Central memory CD8-positive, alpha-beta T cell (primary cell): ENCODE measurements around the gene STK16.
A peak's percentile ranks its signal among the peaks of the same experiment; 100 is the strongest.

ENCODE experiments used
- ATAC-seq: fragments of 150-1000 bp; cut with Tn5 transposase; replicated peaks from 2 replicates; pipeline ENCODE4 v1.10.0; 2022; ENCODE audit warnings: mild to moderate bottlenecking, moderate FRiP score, moderate number of reproducible peaks; ENCODE audit not compliant: poor library complexity, severe bottlenecking; ENCODE audit errors: extremely low read depth
- DNase-seq, 2 donors: peaks; one replicate each; pipeline ENCODE4 v3.0.0; 2021; ENCODE audit warnings: low spot score in 2 of 2
- H3K27ac Mint-ChIP-seq: one replicate; pipeline ENCODE4 v1.8.0; 2022; ENCODE audit warnings: low read depth, mild to moderate bottlenecking, moderate library complexity, mixed read lengths
- H3K27me3 Mint-ChIP-seq: one replicate; pipeline ENCODE4 v1.8.0; 2022; ENCODE audit warnings: mixed read lengths
- H3K36me3 Mint-ChIP-seq: one replicate; pipeline ENCODE4 v1.8.0; 2022; ENCODE audit warnings: mild to moderate bottlenecking, moderate library complexity, mixed read lengths; ENCODE audit not compliant: insufficient read depth
- H3K4me1 Mint-ChIP-seq: one replicate; pipeline ENCODE4 v1.8.0; 2022; ENCODE audit warnings: mixed read lengths
- H3K4me3 Mint-ChIP-seq: one replicate; pipeline ENCODE4 v1.8.0; 2022; ENCODE audit warnings: mild to moderate bottlenecking, moderate library complexity, mixed read lengths
- H3K9me3 Mint-ChIP-seq: one replicate; pipeline ENCODE4 v1.8.0; 2022; ENCODE audit warnings: mixed read lengths

STK16 gene

DNA sequence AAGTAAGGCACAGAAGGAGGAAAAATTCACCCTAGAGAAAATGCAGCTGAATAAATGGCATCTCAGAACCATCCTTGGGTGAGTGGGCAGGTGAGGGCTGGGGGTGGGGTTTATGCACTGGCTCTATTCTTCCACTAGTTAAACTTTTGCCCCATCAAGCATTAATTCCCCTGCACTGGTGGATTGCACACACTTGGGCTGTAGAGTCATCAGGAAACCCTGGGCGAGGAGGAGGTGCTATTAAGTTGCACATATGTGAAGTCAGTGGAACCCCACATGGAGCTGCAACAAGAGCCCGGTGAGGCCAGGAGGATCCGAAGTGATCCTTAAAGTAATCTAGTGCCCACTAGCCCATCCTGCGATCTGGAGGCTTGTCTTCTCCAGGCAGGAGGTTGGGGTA is 27.1 kb downstream of the STK16 start:
- Mint-ChIP-seq H3K4me1 (peaks cover 4% of the 10 kb centered on the region), H3K27ac (no peak overlapping the region), H3K36me3 (no peaks in the 10 kb centered on the region), H3K27me3 (no peaks in the 10 kb centered on the region), H3K9me3 (no peaks in the 10 kb centered on the region), H3K4me3 (no peak overlapping the region)
- DNase-seq (no peak), ATAC-seq (no peak)

DNA sequence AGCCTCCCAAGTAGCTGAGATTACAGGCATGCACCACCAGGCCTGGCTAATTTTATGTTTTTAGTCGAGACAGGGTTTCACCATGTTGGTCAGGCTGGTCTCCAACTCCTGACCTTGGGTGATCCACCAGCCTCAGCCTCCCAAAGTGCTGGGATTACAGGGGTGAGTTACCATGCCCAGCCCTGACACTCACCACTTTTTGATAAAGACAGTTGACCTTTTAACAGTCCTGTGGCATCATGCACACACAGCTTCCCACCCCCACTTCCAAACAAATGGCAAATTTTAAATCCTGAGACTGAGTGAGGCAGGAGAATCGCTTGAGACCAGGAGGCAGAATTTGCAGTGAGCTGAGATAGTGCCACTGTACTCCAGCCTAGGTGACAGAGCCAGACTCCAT is 27.7 kb downstream of the STK16 start:
- H3K27ac Mint-ChIP-seq = no peak overlapping the region

DNA sequence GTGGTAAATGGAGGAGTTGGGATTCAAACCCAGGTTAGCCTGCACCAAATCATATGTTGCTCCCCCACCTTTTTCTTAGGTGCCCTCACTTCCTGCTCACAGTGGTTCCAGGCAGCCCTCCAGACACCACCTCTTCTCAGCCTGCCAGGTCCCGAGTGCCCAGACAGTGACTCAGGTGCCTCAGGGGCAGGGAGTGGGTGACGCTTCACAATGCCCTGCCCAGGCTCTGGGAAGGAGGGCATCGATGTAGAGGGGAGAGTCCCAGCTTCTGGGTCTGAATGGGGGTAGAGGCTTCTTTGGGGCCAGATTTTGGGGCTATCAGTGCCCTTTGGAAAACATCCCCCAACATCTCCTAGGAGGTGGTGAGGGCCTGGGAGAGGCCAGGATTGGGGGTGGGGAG is 28.7 kb downstream of the STK16 start:
- ATAC-seq (no peak), DNase-seq (no peak)
- no peaks in the 10 kb centered on the region for H3K27me3 Mint-ChIP-seq
- H3K4me1 Mint-ChIP-seq = peaks cover 19% of the 10 kb centered on the region
- no peak overlapping the region for H3K27ac Mint-ChIP-seq
- peaks cover 5% of the 10 kb centered on the region for H3K36me3 Mint-ChIP-seq
- H3K9me3 Mint-ChIP-seq = no peaks in the 10 kb centered on the region
- no peak overlapping the region for H3K4me3 Mint-ChIP-seq

More for the DNA sequence above, 27.7 kb downstream of the STK16 start:
- Mint-ChIP-seq H3K4me1 (peaks cover 10% of the 10 kb centered on the region), H3K9me3 (no peaks in the 10 kb centered on the region), H3K27me3 (no peaks in the 10 kb centered on the region), H3K36me3 (peaks cover 1% of the 10 kb centered on the region), H3K4me3 (no peak overlapping the region)
- DNase-seq (no peak), ATAC-seq (no peak)

DNA sequence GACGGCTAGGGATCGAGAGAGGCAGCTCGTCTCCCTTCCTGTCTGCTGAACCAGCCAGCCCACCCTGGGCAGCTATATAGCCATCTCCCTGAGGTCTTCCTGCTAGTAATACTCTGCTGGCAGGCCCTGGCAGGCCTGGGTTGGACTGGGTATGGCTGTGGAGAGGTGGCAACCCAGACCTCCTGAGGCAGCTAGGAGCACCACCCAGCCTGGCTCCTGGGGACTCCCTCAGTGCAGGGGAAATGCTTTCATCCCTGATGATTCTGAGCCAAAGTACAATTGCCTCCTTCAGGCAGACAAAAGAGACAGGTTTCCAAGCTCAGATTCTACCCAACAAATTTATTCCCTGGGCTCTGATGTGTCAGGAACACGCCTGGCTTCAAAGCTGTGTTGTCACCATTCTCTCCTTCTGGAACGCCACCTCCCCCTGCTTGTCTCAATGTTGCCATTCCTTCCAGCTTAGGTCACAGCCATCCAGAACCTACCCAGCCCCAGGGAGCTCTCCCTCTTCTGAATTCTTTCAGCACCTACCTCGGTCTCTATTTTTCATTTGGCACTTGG is 29.2 kb downstream of the STK16 start:
- Mint-ChIP-seq H3K4me1 (peaks cover 21% of the 10 kb centered on the region), H3K27me3 (no peaks in the 10 kb centered on the region), H3K4me3 (no peak overlapping the region), H3K27ac (peak overlapping the region; percentile 62), H3K9me3 (no peaks in the 10 kb centered on the region), H3K36me3 (peaks cover 9% of the 10 kb centered on the region)
- no peak for DNase-seq
- no peak for ATAC-seq

DNA sequence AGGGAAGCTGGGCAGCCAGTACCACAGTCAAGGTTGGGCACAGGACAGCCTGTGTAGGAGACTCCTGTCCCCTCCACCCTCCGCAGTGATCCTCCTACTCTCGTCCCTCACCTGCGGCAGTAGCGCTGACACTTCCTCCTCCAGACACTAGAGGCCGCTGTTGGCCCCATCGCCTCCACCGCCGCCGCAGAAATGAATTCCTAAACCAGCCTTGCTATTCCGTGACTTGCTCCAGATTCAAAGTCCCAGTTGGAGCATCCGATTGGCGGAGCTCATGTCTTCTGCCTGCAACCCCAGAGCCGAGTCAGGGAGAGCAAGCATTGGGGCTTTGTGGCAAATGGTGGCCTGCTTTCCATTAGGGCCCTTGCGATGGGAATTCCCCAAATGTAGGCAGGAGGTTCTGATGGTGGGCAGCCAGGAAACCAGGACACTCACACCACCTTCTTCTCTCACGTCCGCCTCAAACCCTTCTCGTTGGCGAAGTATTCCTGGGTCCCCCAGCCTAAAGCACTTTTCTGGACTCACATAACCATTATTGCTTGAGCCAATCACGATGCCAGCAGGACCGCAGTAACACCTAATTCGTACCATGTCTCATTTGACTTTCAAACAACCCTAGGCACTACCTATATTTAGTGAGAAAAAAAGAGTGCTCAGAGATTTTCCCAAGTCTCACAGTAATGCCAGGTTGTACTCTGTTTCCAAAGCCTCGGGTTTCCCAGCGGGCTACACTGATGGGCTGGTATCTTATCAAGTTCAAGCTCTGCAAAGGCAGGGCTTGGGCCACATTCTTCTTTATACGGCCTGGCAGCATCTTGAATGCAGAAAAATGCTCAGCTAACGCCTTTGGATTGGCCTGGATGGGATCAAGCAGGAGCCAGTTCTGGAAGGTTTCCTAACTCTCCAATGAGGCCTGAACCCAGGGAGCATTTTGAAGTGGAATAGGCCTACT is 32.7 kb downstream of the STK16 start:
- H3K36me3 Mint-ChIP-seq = peaks cover 30% of the 10 kb centered on the region
- peak overlapping the region; percentile 88 for H3K4me3 Mint-ChIP-seq
- no peaks in the 10 kb centered on the region for H3K27me3 Mint-ChIP-seq
- H3K4me1 Mint-ChIP-seq = peaks cover 35% of the 10 kb centered on the region
- peak overlapping the region; percentile 100 for H3K27ac Mint-ChIP-seq
- no peaks in the 10 kb centered on the region for H3K9me3 Mint-ChIP-seq
- no peak for ATAC-seq
- DNase-seq = peak; percentile 68 to 71

DNA sequence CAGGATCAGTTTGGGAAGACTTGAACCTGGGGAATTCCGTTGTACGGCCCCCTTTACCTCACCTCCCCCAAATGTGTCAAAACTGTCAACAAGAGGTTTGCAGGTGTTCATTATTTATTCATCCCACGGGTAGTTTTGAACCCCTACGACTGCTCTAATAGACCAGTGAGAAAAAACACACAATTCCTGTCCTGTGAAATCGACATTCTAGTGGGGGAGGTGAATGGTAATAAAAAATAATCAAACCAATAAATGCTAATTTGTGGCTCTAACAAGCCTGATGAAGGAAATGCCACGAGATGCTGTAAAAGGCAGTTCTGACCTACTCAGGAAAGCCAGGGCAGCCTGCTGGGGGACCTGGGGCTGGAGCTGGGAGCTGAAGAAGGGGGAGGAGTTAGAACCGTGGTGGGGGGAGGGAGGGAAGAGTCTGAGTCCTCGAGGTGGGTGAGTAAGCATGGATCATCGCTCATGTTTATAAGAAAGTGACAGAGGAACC is 33.4 kb downstream of the STK16 start:
- H3K4me3 Mint-ChIP-seq = peak overlapping the region; percentile 88
- ATAC-seq = no peak
- no peak for DNase-seq
- H3K36me3 Mint-ChIP-seq = peaks cover 32% of the 10 kb centered on the region
- H3K4me1 Mint-ChIP-seq = peaks cover 38% of the 10 kb centered on the region
- H3K9me3 Mint-ChIP-seq = no peaks in the 10 kb centered on the region
- H3K27ac Mint-ChIP-seq = peak overlapping the region; percentile 100
- no peaks in the 10 kb centered on the region for H3K27me3 Mint-ChIP-seq

DNA sequence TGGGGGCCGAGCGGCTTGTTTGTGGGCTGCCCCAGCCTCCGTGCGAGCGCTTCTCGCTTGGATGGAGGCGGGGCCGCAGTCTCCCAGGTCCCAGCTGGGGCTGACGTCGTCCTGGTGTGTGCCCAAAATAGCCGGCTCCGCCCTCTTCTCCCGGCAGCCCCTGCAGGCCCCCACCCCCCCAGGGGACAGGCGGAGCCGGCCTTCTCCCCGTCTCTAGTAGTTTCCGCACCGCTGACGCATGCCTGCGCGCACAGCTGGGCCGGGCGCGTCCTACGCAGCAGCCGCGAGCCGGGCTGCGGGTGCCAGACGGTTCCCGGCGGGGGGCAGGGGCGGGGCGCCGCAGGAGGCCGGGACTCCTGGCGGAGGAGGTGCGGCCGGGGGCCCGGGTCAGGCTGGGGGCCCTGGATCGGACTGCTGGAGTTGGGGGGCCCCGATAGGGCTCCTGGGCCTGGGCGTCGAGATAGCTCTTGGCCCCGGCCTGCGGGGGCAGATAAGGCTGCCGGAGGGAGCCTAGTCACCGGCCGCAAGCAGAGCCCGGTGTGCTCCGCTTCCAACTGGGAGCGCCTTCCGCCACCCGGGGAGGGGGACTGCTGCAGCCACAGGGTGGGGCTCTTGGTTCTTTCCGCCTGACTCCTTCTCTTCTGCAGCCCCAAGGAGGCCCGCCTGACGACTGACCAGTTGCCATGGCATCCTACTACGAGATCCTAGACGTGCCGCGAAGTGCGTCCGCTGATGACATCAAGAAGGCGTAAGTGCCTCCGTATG is 34.1 kb downstream of the STK16 start, which contains the start of gene DNAJB2:
Gene DNAJB2, plus strand, starts transcription at position 216 of the 765 bp plus-strand sequence. Its CDS starts 468 bp downstream, at position 684.
- no peaks in the 10 kb centered on the region for H3K27me3 Mint-ChIP-seq
- peak within 1 kb of the TSS; percentile 100 for H3K27ac Mint-ChIP-seq
- DNase-seq (peak; percentile 96 to 99), ATAC-seq (peak; percentile 82)
- H3K4me3 Mint-ChIP-seq = peak within 1 kb of the TSS; percentile 88
- H3K4me1 Mint-ChIP-seq = peaks cover 38% of the 10 kb centered on the region
- H3K9me3 Mint-ChIP-seq = no peaks in the 10 kb centered on the region
- peaks cover 38% of the 10 kb centered on the region for H3K36me3 Mint-ChIP-seq

DNA sequence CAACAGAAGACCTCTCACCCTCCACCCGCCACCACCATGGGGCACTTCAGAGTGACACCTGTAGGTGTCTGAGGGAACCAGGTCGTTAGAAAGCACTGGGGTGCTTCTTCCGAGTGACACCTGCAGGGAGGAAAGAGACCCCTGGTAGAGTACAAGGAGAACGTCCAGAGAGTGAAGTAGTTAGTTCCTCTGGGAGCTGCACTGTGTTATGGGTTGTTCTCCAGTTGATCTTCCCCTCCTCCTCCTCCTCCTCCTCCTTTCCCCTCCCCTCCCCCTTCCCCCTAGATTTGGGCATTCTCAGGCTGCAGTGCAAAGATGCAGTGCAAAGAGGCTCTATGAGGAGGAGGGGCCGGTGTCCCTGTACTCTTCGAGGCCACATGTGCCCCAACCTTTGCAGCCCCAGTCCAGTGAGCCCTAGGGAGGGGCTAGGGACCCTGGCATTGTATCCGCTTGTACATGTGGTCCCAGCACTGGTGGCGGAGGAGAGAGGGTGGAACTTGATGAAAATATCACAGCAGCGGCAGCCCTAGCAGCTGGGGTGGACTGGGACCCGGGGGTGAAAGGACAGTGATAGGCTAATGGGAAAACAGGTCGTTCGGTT is 34.7 kb downstream of the STK16 start:
- H3K9me3 Mint-ChIP-seq = no peaks in the 10 kb centered on the region
- no peak for ATAC-seq
- H3K27ac Mint-ChIP-seq = peak overlapping the region; percentile 100
- H3K27me3 Mint-ChIP-seq = no peaks in the 10 kb centered on the region
- peaks cover 38% of the 10 kb centered on the region for H3K4me1 Mint-ChIP-seq
- peak overlapping the region; percentile 88 for H3K4me3 Mint-ChIP-seq
- DNase-seq = no peak
- peaks cover 40% of the 10 kb centered on the region for H3K36me3 Mint-ChIP-seq

DNA sequence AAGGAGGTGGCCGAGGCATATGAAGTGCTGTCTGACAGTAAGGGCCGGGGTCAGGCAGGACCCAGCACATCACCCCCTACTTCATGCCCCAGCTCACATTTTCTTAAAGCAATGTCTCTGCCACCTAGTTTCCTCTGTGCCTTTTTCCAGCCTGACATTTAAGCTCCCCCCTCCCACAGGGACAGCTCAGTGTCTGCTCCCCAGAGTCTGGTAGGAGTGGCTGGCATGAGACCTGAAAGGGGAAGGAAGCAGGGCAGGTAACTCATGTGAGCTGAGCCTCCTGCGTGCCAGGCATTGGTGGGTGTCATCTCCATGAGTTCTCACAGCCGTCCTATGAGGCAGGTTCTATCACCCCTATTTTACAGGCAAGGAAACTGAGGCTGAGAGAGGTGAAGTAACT is 35.4 kb downstream of the STK16 start:
- Mint-ChIP-seq H3K9me3 (no peaks in the 10 kb centered on the region), H3K4me3 (peak overlapping the region; percentile 88), H3K27ac (peak overlapping the region; percentile 100), H3K36me3 (peaks cover 40% of the 10 kb centered on the region), H3K4me1 (peaks cover 44% of the 10 kb centered on the region), H3K27me3 (no peaks in the 10 kb centered on the region)
- ATAC-seq (no peak), DNase-seq (no peak)

DNA sequence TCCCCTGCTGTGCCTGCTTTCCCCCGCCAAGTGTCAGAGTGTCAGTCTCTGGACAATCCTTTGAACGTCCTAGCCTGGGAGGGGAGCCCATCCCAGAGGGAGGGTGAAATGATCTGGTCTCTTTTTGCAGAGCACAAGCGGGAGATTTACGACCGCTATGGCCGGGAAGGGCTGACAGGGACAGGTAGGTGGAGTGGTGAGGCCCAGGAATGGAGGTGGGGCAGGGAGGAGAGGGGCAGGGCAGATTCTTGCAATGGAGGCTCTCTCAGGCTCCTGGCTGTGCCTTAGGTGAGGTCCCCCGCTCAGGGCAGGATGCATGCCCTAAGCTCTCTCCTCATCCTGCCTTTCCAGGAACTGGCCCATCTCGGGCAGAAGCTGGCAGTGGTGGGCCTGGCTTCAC is 36.3 kb downstream of the STK16 start:
- Mint-ChIP-seq H3K9me3 (no peaks in the 10 kb centered on the region), H3K36me3 (peaks cover 42% of the 10 kb centered on the region), H3K4me1 (peaks cover 44% of the 10 kb centered on the region), H3K27me3 (no peaks in the 10 kb centered on the region), H3K4me3 (peak overlapping the region; percentile 4), H3K27ac (no peak overlapping the region)
- DNase-seq (no peak), ATAC-seq (no peak)

DNA sequence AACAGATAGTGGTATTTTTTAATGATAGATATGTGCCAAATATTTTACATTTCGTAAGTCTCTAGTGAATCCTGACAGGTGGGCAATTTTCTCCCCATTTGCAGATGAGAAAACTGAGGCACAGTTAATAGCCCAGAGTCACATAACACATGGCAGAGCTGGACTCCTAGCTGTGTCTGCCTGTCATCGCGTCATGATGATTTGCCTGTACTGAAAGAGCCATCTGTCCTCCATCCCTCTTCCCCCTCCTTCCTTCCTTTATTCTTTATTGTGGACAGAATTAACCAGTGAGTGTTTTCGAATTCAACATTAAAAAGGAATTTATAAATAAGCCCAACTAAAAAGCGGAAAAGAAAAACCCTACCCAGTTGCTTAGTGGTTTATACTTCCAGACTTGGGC is 37.1 kb downstream of the STK16 start:
- H3K27ac Mint-ChIP-seq = peak overlapping the region; percentile 80

DNA sequence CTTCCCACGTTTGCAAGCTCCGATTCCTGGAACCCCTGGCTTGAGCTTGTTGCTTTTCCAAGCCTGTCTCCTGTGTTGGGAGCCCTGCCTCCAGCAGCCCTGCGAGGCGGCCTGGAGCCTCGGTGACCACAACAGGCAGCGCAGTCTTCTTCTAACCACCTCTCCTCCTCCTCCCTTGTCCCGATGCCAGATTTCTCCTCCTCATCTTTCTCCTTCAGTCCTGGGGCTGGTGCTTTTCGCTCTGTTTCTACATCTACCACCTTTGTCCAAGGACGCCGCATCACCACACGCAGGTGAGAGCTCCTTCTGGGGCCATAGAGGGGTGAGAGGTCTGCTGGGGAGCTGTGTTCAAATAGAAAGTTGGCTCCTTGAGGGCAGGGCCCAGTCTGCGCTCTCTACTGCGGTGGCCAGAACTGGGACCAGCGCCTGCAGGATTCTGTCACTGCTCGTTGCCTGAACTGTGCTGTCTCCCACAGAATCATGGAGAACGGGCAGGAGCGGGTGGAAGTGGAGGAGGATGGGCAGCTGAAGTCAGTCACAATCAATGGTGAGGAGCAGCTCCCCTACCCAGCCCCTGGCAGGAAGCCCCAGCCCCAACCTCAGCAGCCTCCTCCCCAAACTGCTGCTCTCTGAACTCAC is 37.8 kb downstream of the STK16 start:
- no peaks in the 10 kb centered on the region for H3K27me3 Mint-ChIP-seq
- DNase-seq (no peak), ATAC-seq (no peak)
- no peaks in the 10 kb centered on the region for H3K9me3 Mint-ChIP-seq
- no peak overlapping the region for H3K4me3 Mint-ChIP-seq
- H3K4me1 Mint-ChIP-seq = peaks cover 34% of the 10 kb centered on the region
- H3K36me3 Mint-ChIP-seq = peaks cover 43% of the 10 kb centered on the region
- H3K27ac Mint-ChIP-seq = peak overlapping the region; percentile 80

More for the DNA sequence above, 37.1 kb downstream of the STK16 start:
- Mint-ChIP-seq H3K4me3 (no peak overlapping the region), H3K9me3 (no peaks in the 10 kb centered on the region), H3K4me1 (peaks cover 41% of the 10 kb centered on the region), H3K36me3 (peaks cover 44% of the 10 kb centered on the region), H3K27me3 (no peaks in the 10 kb centered on the region)
- ATAC-seq = no peak
- no peak for DNase-seq
